Colon (tissue), 2 donors: ENCODE measurements around the gene SEC22A.

Experiments used
- FAIRE-seq: peaks from 2 replicates; lab custom pipeline; 2012; peaks lifted over from hg19 to GRCh38; lab: Jason Lieb, UNC
- donor health status: control.
- donor health status: control.

The SEC22A gene

GRCh38 chr3:123310186-123310585, 108.4 kb downstream of the SEC22A start:
- no peak for FAIRE-seq

GRCh38 chr3:123310741-123311140, 109.0 kb downstream of the SEC22A start:
- no peak for FAIRE-seq

- FAIRE-seq = no peak
Observed at GRCh38 chr3:123311201-123311600, 109.5 kb downstream of the SEC22A start.

GRCh38 chr3:123312331-123313265, 110.9 kb downstream of the SEC22A start:
- no peak for FAIRE-seq

GRCh38 chr3:123313889-123314288, 112.1 kb downstream of the SEC22A start:
- FAIRE-seq = no peak

GRCh38 chr3:123314359-123315270, 112.9 kb downstream of the SEC22A start:
- FAIRE-seq = no peak

GRCh38 chr3:123315271-123315595, 113.5 kb downstream of the SEC22A start:
- no peak for FAIRE-seq

GRCh38 chr3:123317716-123318115, 116.0 kb downstream of the SEC22A start:
- FAIRE-seq = no peak

GRCh38 chr3:123318374-123318773, 116.6 kb downstream of the SEC22A start:
- no peak for FAIRE-seq

- no peak for FAIRE-seq
Observed at GRCh38 chr3:123319760-123320159, 118.0 kb downstream of the SEC22A start.

- no peak for FAIRE-seq
Observed at GRCh38 chr3:123320221-123320620, 118.5 kb downstream of the SEC22A start.

- FAIRE-seq = no peak
Observed at GRCh38 chr3:123321806-123322205, 120.1 kb downstream of the SEC22A start.

GRCh38 chr3:123322866-123323265, 121.1 kb downstream of the SEC22A start:
- no peak for FAIRE-seq
